Measurements from ENCODE around the gene GNG7.

GNG7 gene

GRCh38 chr19:2604747-2605329 is 97.7 kb downstream of the GNG7 start:
- POLR2A ChIA-PET: no interaction called here
- no peak for DNase-seq (ENCODE audit: extremely low spot score)
- CTCF ChIA-PET: no interaction called here
- TF ChIP-seq CTBP1 (IDR thresholded peaks at IDR 0.05; ENCODE audit: borderline replicate concordance): no peak

GRCh38 chr19:2603334-2603733 is 99.2 kb downstream of the GNG7 start:
- ChIA-PET CTCF (no interaction called here), POLR2A (interaction anchor here (1.4 kb wide), 1 partner anchor 128 kb away, joined by 4 read pairs; the partner anchor contains the start of gene GADD45B)
- no peak for TF ChIP-seq FOXA1 (IDR thresholded peaks at IDR 0.05)
- no peak for TF ChIP-seq TARDBP (IDR thresholded peaks at IDR 0.05)
- TF ChIP-seq CTBP1 (IDR thresholded peaks at IDR 0.05; ENCODE audit: borderline replicate concordance): no peak
- no peak for TF ChIP-seq L3MBTL2 (conservative IDR thresholded peaks at IDR 0.05)
- TF ChIP-seq BHLHE40 (IDR thresholded peaks at IDR 0.05; ENCODE audit: borderline replicate concordance): no peak
- TF ChIP-seq SP1 (IDR thresholded peaks at IDR 0.05): no peak
- no peak for TF ChIP-seq ZNF384 (IDR thresholded peaks at IDR 0.05)
- no peak for TF ChIP-seq PKNOX1 (IDR thresholded peaks at IDR 0.05)
- DNase-seq (ENCODE audit: extremely low spot score): no peak

GRCh38 chr19:2602391-2603181 is 99.9 kb downstream of the GNG7 start:
- POLR2A ChIA-PET: interaction anchor here (1.4 to 4.1 kb wide), 2 partner anchors 126 to 127 kb away, joined by 4 to 37 read pairs; partner anchors contain the start of gene GADD45B
- TF ChIP-seq ZNF384 (IDR thresholded peaks at IDR 0.05) (no peak), ARNT (IDR thresholded peaks at IDR 0.05) (no peak), LEF1 (IDR thresholded peaks at IDR 0.05; ENCODE audit: borderline replicate concordance) (no peak), FOXA1 (IDR thresholded peaks at IDR 0.05) (no peak), HDGF (IDR thresholded peaks at IDR 0.05; ENCODE audit: borderline replicate concordance) (no peak), FOXM1 (IDR thresholded peaks at IDR 0.05; ENCODE audit: borderline replicate concordance) (no peak), NFRKB (IDR thresholded peaks at IDR 0.05) (no peak), FOXK2 (IDR thresholded peaks at IDR 0.05) (no peak), L3MBTL2 (conservative IDR thresholded peaks at IDR 0.05) (no peak), SUZ12 (IDR thresholded peaks at IDR 0.05) (no peak), SP1 (IDR thresholded peaks at IDR 0.05) (no peak), PKNOX1 (IDR thresholded peaks at IDR 0.05) (no peak), ELF4 (IDR thresholded peaks at IDR 0.05) (no peak), TARDBP (IDR thresholded peaks at IDR 0.05) (no peak)
- DNase-seq (ENCODE audit: extremely low spot score): no peak
- CTCF ChIA-PET: no interaction called here

GRCh38 chr19:2600914-2601870 is 101.3 kb downstream of the GNG7 start:
- ChIA-PET POLR2A (interaction anchor here (0.9 to 4.1 kb wide), 3 partner anchors 14 to 125 kb away, joined by 3 to 37 read pairs (median 6); partner anchors contain the start of gene GADD45B), CTCF (interaction anchor here (1.4 kb wide), 1 partner anchor 13 kb away, joined by 3 read pairs; no protein-coding TSS in a partner anchor)
- TF ChIP-seq CTBP1 (IDR thresholded peaks at IDR 0.05; ENCODE audit: borderline replicate concordance): no peak
- no peak for TF ChIP-seq ARNT (IDR thresholded peaks at IDR 0.05)
- no peak for TF ChIP-seq HDGF (IDR thresholded peaks at IDR 0.05; ENCODE audit: borderline replicate concordance)
- TF ChIP-seq NFRKB (IDR thresholded peaks at IDR 0.05): no peak
- TF ChIP-seq FOXM1 (IDR thresholded peaks at IDR 0.05; ENCODE audit: borderline replicate concordance): no peak
- TF ChIP-seq FOXA1 (IDR thresholded peaks at IDR 0.05): no peak
- TF ChIP-seq BHLHE40 (IDR thresholded peaks at IDR 0.05; ENCODE audit: borderline replicate concordance): no peak
- no peak for TF ChIP-seq LEF1 (IDR thresholded peaks at IDR 0.05; ENCODE audit: borderline replicate concordance)
- DNase-seq (ENCODE audit: extremely low spot score): no peak

- TF ChIP-seq TARDBP (IDR thresholded peaks at IDR 0.05) (no peak), LEF1 (IDR thresholded peaks at IDR 0.05; ENCODE audit: borderline replicate concordance) (no peak), ELF4 (IDR thresholded peaks at IDR 0.05) (no peak), BHLHE40 (IDR thresholded peaks at IDR 0.05; ENCODE audit: borderline replicate concordance) (no peak), FOXM1 (IDR thresholded peaks at IDR 0.05; ENCODE audit: borderline replicate concordance) (no peak), PKNOX1 (IDR thresholded peaks at IDR 0.05) (no peak), SP1 (IDR thresholded peaks at IDR 0.05) (no peak)
- CTCF ChIA-PET: no interaction called here
- POLR2A ChIA-PET: interaction anchor here (1.4 kb wide), 1 partner anchor 118 kb away, joined by 8 read pairs; the partner anchor contains the start of gene GADD45B
- no peak for DNase-seq (ENCODE audit: extremely low spot score)
These were observed 108.2 kb downstream of the GNG7 start for GRCh38 chr19:2594319-2594718.

GRCh38 chr19:2592824-2593223 is 109.7 kb downstream of the GNG7 start:
- DNase-seq (ENCODE audit: extremely low spot score): no peak
- CTCF ChIA-PET: no interaction called here
- TF ChIP-seq FOXM1 (IDR thresholded peaks at IDR 0.05; ENCODE audit: borderline replicate concordance) (no peak), SP1 (IDR thresholded peaks at IDR 0.05) (no peak), HDGF (IDR thresholded peaks at IDR 0.05; ENCODE audit: borderline replicate concordance) (no peak), ARNT (IDR thresholded peaks at IDR 0.05) (no peak), TARDBP (IDR thresholded peaks at IDR 0.05) (no peak), SUZ12 (IDR thresholded peaks at IDR 0.05) (no peak), FOXA1 (IDR thresholded peaks at IDR 0.05) (no peak), BHLHE40 (IDR thresholded peaks at IDR 0.05; ENCODE audit: borderline replicate concordance) (no peak), ELF4 (IDR thresholded peaks at IDR 0.05) (no peak), L3MBTL2 (conservative IDR thresholded peaks at IDR 0.05) (no peak), ZNF384 (IDR thresholded peaks at IDR 0.05) (no peak), PKNOX1 (IDR thresholded peaks at IDR 0.05) (no peak), CTBP1 (IDR thresholded peaks at IDR 0.05; ENCODE audit: borderline replicate concordance) (no peak), NFRKB (IDR thresholded peaks at IDR 0.05) (no peak), LEF1 (IDR thresholded peaks at IDR 0.05; ENCODE audit: borderline replicate concordance) (no peak), FOXK2 (IDR thresholded peaks at IDR 0.05) (no peak)
- POLR2A ChIA-PET: no interaction called here
